CD4-positive, alpha-beta memory T cell (primary cell): ENCODE measurements around the gene NSUN2. TPM values are rescaled to one million over a fixed set of nuclear protein-coding genes. Genes with fewer than 3 reads are reported as not detected.
A peak's percentile ranks its signal among the peaks of the same experiment; 100 is the strongest.

Source experiments
- CTCF ChIA-PET: fragments of 350-600 bp; sonication (Branson Sonifier 250); formaldehyde crosslinking; loops from one replicate; lab custom pipeline; 2021; ENCODE audit warnings: inconsistent platforms; ENCODE audit not compliant: partially characterized antibody; lab: Charles Lee
- POLR2A ChIA-PET: fragments of 350-600 bp; sonication (Branson Sonifier 250); formaldehyde crosslinking; loops from one replicate; lab custom pipeline; 2021; ENCODE audit not compliant: partially characterized antibody; lab: Charles Lee
- DNase-seq, 5 donors: peaks; one replicate each; pipeline versions ENCODE4 v3.0.0 to v3.0.0-alpha.2; 2020 to 2022; ENCODE audit warnings: mixed read lengths in 1 of 5
- H3K27ac ChIP-seq: one replicate; pipeline ENCODE4 v1.7.0; 2013; ENCODE audit warnings: low read depth, low read length
- H3K27me3 ChIP-seq: 2 replicates; pipeline ENCODE4 v1.7.0; 2013; ENCODE audit warnings: mild to moderate bottlenecking, low read length, moderate library complexity; ENCODE audit not compliant: insufficient read depth
- H3K36me3 ChIP-seq: 2 replicates; pipeline ENCODE4 v1.7.0; 2013; ENCODE audit warnings: mild to moderate bottlenecking, low read length, moderate library complexity; ENCODE audit not compliant: insufficient read depth
- H3K4me1 ChIP-seq: 2 replicates; pipeline ENCODE4 v1.7.0; 2013; ENCODE audit warnings: mild to moderate bottlenecking, low read length, moderate library complexity; ENCODE audit not compliant: insufficient read depth
- H3K4me3 ChIP-seq, 2 donors: one replicate each; pipeline ENCODE4 v1.7.0; 2013; ENCODE audit warnings: low read length in 2 of 2, mild to moderate bottlenecking in 1 of 2
- H3K9me3 ChIP-seq, 2 donors: one replicate each; pipeline ENCODE4 v1.7.0; 2013; ENCODE audit warnings: low read length in 2 of 2, control low read depth in 1 of 2; ENCODE audit not compliant: control insufficient read depth in 1 of 2
- H3K27ac Mint-ChIP-seq, 7 donors: one replicate each; pipeline ENCODE4 v1.8.0; 2020 to 2021; ENCODE audit warnings: mixed read lengths in 7 of 7, mild to moderate bottlenecking in 6 of 7, inconsistent platforms in 3 of 7, moderate library complexity in 3 of 7
- H3K27me3 Mint-ChIP-seq, 2 donors: one replicate each; pipeline ENCODE4 v1.8.0; 2020 to 2021; ENCODE audit warnings: mixed read lengths in 2 of 2
- H3K36me3 Mint-ChIP-seq, 2 donors: one replicate each; pipeline ENCODE4 v1.8.0; 2020 to 2021; ENCODE audit warnings: mixed read lengths in 2 of 2, inconsistent platforms in 1 of 2, mild to moderate bottlenecking in 1 of 2
- H3K4me1 Mint-ChIP-seq, 4 donors: one replicate each; pipeline ENCODE4 v1.8.0; 2020 to 2021; ENCODE audit warnings: mixed read lengths in 4 of 4, mild to moderate bottlenecking in 1 of 4
- H3K4me3 Mint-ChIP-seq, 8 donors: one replicate each; pipeline ENCODE4 v1.8.0; 2020 to 2021; ENCODE audit warnings: mixed read lengths in 8 of 8, mild to moderate bottlenecking in 7 of 8, moderate library complexity in 6 of 8, inconsistent platforms in 3 of 8
- H3K9me3 Mint-ChIP-seq, 8 donors: one replicate each; pipeline ENCODE4 v1.8.0; 2020 to 2021; ENCODE audit warnings: mixed read lengths in 8 of 8, mild to moderate bottlenecking in 5 of 8, inconsistent platforms in 3 of 8, moderate library complexity in 1 of 8
- intact Hi-C: fragments of 100-400 bp; cut with micrococcal nuclease; formaldehyde crosslinking; loops from one replicate; pipeline ENCODE4 v1.15.1; 2023
- polyA plus RNA-seq, 2 donors: library from polyadenylated mRNA; unstranded; fragments of 300-500 nt; fragmentation: Illumina TruSeq; gene quantifications; one replicate each; pipeline ENCODE4 v1.2.3, GENCODE V29; 2021
- total RNA-seq, 2 experiments: library from RNA; stranded (reverse); gene quantifications; one replicate each; pipeline ENCODE4 v1.2.3, GENCODE V29; 2021

Gene NSUN2
- total and polyA plus RNA-seq, 4 experiments from 2014 or later, result 22.6 to 81.6 (median 60.3) TPM

- H3K4me3 Mint-ChIP-seq, result no peak overlapping the region
- POLR2A ChIA-PET, result no interaction called here
These were observed 31.0 kb downstream of the NSUN2 start for GRCh38 chr5:6601816-6602215.

GRCh38 chr5:6601271-6601670, 31.6 kb downstream of the NSUN2 start:
- Histone ChIP-seq H3K36me3 (peaks cover 55% of the 10 kb centered on the region), H3K4me3 (no peak overlapping the region), H3K27ac (no peak overlapping the region), H3K4me1 (no peaks in the 10 kb centered on the region), H3K27me3 (no peaks in the 10 kb centered on the region), H3K9me3 (no peaks in the 10 kb centered on the region)
- intact Hi-C loops, result no loop called here
- no peaks in the 10 kb centered on the region for H3K27me3 Mint-ChIP-seq
- no peak for DNase-seq
- H3K4me1 Mint-ChIP-seq, result no peaks in the 10 kb centered on the region
- H3K9me3 Mint-ChIP-seq, result peaks cover 0 to 2% (median 0%) of the 10 kb centered on the region in 8 donors
- peak overlapping the region in 3 of 7 donors; percentile 47 to 70 (median 52) for H3K27ac Mint-ChIP-seq
- peaks cover 85 to 90% of the 10 kb centered on the region in 2 donors for H3K36me3 Mint-ChIP-seq
- no peak overlapping the region for H3K4me3 Mint-ChIP-seq
- POLR2A ChIA-PET, result no interaction called here
- CTCF ChIA-PET, result no interaction called here

More at GRCh38 chr5:6601816-6602215, 31.0 kb downstream of the NSUN2 start:
- H3K9me3 Mint-ChIP-seq, result peaks cover 0 to 2% (median 0%) of the 10 kb centered on the region in 8 donors
- H3K4me3 ChIP-seq, result no peak overlapping the region
- H3K4me1 ChIP-seq, result no peaks in the 10 kb centered on the region
- H3K27ac Mint-ChIP-seq, result peak overlapping the region in 1 of 7 donors; percentile 53
- H3K36me3 ChIP-seq, result peaks cover 55% of the 10 kb centered on the region
- H3K4me1 Mint-ChIP-seq, result no peaks in the 10 kb centered on the region
- H3K27ac ChIP-seq, result no peak overlapping the region
- CTCF ChIA-PET, result no interaction called here
- no peak for DNase-seq
- no peaks in the 10 kb centered on the region for H3K27me3 ChIP-seq
- H3K9me3 ChIP-seq, result no peaks in the 10 kb centered on the region
- H3K27me3 Mint-ChIP-seq, result no peaks in the 10 kb centered on the region
- intact Hi-C loops, result no loop called here
- H3K36me3 Mint-ChIP-seq, result peaks cover 79 to 88% of the 10 kb centered on the region in 2 donors

GRCh38 chr5:6599739-6600138, 33.1 kb downstream of the NSUN2 start:
- H3K4me1 ChIP-seq, result no peaks in the 10 kb centered on the region

GRCh38 chr5:6598351-6598900, 34.4 kb downstream of the NSUN2 start:
- H3K9me3 ChIP-seq, result no peaks in the 10 kb centered on the region
- peaks cover 35% of the 10 kb centered on the region for H3K36me3 ChIP-seq
- DNase-seq, result no peak
- H3K4me1 ChIP-seq, result no peaks in the 10 kb centered on the region
- peak overlapping the region in 1 of 7 donors; percentile 60 for H3K27ac Mint-ChIP-seq
- no peak overlapping the region for H3K4me3 Mint-ChIP-seq
- no peak overlapping the region for H3K4me3 ChIP-seq
- intact Hi-C loops, result no loop called here
- POLR2A ChIA-PET, result no interaction called here
- peaks cover 67 to 75% of the 10 kb centered on the region in 2 donors for H3K36me3 Mint-ChIP-seq
- H3K4me1 Mint-ChIP-seq, result no peaks in the 10 kb centered on the region
- no peak overlapping the region for H3K27ac ChIP-seq
- H3K9me3 Mint-ChIP-seq, result no peaks in the 10 kb centered on the region
- H3K27me3 ChIP-seq, result no peaks in the 10 kb centered on the region
- CTCF ChIA-PET, result interaction anchor here (1.5 kb wide), 1 partner anchor 11 kb away, joined by 3 read pairs; no protein-coding TSS in a partner anchor
- no peaks in the 10 kb centered on the region for H3K27me3 Mint-ChIP-seq

More at GRCh38 chr5:6599739-6600138, 33.1 kb downstream of the NSUN2 start:
- no peak for DNase-seq
- H3K27ac ChIP-seq, result no peak overlapping the region
- Mint-ChIP-seq H3K4me3 (no peak overlapping the region), H3K9me3 (peaks cover 0 to 2% (median 0%) of the 10 kb centered on the region in 8 donors), H3K27ac (no peak overlapping the region), H3K27me3 (no peaks in the 10 kb centered on the region), H3K36me3 (peaks cover 79 to 80% of the 10 kb centered on the region in 2 donors), H3K4me1 (no peaks in the 10 kb centered on the region)
- intact Hi-C loops, result no loop called here
- no peaks in the 10 kb centered on the region for H3K9me3 ChIP-seq
- ChIA-PET POLR2A (no interaction called here), CTCF (interaction anchor here (1.5 kb wide), 1 partner anchor 12 kb away, joined by 3 read pairs; no protein-coding TSS in a partner anchor)
- H3K4me3 ChIP-seq, result no peak overlapping the region
- peaks cover 47% of the 10 kb centered on the region for H3K36me3 ChIP-seq
- no peaks in the 10 kb centered on the region for H3K27me3 ChIP-seq

GRCh38 chr5:6597557-6597956, 35.3 kb downstream of the NSUN2 start:
- intact Hi-C loops, result no loop called here
- Histone ChIP-seq H3K4me1 (no peaks in the 10 kb centered on the region), H3K27ac (no peak overlapping the region), H3K36me3 (peaks cover 28% of the 10 kb centered on the region), H3K4me3 (no peak overlapping the region), H3K9me3 (no peaks in the 10 kb centered on the region), H3K27me3 (no peaks in the 10 kb centered on the region)
- POLR2A ChIA-PET, result no interaction called here
- H3K27ac Mint-ChIP-seq, result no peak overlapping the region
- no peaks in the 10 kb centered on the region for H3K4me1 Mint-ChIP-seq
- H3K27me3 Mint-ChIP-seq, result no peaks in the 10 kb centered on the region
- peaks cover 60 to 68% of the 10 kb centered on the region in 2 donors for H3K36me3 Mint-ChIP-seq
- H3K9me3 Mint-ChIP-seq, result no peaks in the 10 kb centered on the region
- H3K4me3 Mint-ChIP-seq, result no peak overlapping the region
- CTCF ChIA-PET, result no interaction called here
- no peak for DNase-seq

GRCh38 chr5:6596388-6596787, 36.5 kb downstream of the NSUN2 start:
- intact Hi-C loops, result no loop called here
- DNase-seq, result no peak
- Histone ChIP-seq H3K27ac (no peak overlapping the region), H3K4me3 (no peak overlapping the region), H3K36me3 (peaks cover 17% of the 10 kb centered on the region), H3K4me1 (no peaks in the 10 kb centered on the region), H3K27me3 (no peaks in the 10 kb centered on the region), H3K9me3 (no peaks in the 10 kb centered on the region)
- ChIA-PET CTCF (interaction anchor here (1.3 kb wide), 1 partner anchor 149 kb away, joined by 6 read pairs; no protein-coding TSS in a partner anchor), POLR2A (no interaction called here)
- H3K4me1 Mint-ChIP-seq, result no peaks in the 10 kb centered on the region
- H3K27ac Mint-ChIP-seq, result no peak overlapping the region
- H3K27me3 Mint-ChIP-seq, result no peaks in the 10 kb centered on the region
- no peaks in the 10 kb centered on the region for H3K9me3 Mint-ChIP-seq
- H3K36me3 Mint-ChIP-seq, result peaks cover 48 to 56% of the 10 kb centered on the region in 2 donors
- no peak overlapping the region for H3K4me3 Mint-ChIP-seq

- no peaks in the 10 kb centered on the region for H3K27me3 Mint-ChIP-seq
- Histone ChIP-seq H3K36me3 (peaks cover 15% of the 10 kb centered on the region), H3K27me3 (no peaks in the 10 kb centered on the region), H3K4me1 (no peaks in the 10 kb centered on the region), H3K9me3 (no peaks in the 10 kb centered on the region), H3K27ac (no peak overlapping the region), H3K4me3 (no peak overlapping the region)
- H3K36me3 Mint-ChIP-seq, result peaks cover 39 to 46% of the 10 kb centered on the region in 2 donors
- CTCF ChIA-PET, result interaction anchor here (1.3 kb wide), 1 partner anchor 150 kb away, joined by 6 read pairs; no protein-coding TSS in a partner anchor
- H3K4me3 Mint-ChIP-seq, result no peak overlapping the region
- H3K9me3 Mint-ChIP-seq, result no peaks in the 10 kb centered on the region
- no peak overlapping the region for H3K27ac Mint-ChIP-seq
- DNase-seq, result no peak
- intact Hi-C loops, result no loop called here
- no peaks in the 10 kb centered on the region for H3K4me1 Mint-ChIP-seq
- POLR2A ChIA-PET, result interaction anchor here (0.7 kb wide), 1 partner anchor 145 kb away, joined by 3 read pairs; no protein-coding TSS in a partner anchor
These were observed 37.4 kb downstream of the NSUN2 start for GRCh38 chr5:6595405-6595804.
